Measurements from ENCODE around the gene TRIM71. TPM values are rescaled to one million over a fixed set of nuclear protein-coding genes. Genes with fewer than 3 reads are reported as not detected.

The TRIM71 gene
- polyA plus RNA-seq, 6 donors from 2014 or later = not detected

DNA sequence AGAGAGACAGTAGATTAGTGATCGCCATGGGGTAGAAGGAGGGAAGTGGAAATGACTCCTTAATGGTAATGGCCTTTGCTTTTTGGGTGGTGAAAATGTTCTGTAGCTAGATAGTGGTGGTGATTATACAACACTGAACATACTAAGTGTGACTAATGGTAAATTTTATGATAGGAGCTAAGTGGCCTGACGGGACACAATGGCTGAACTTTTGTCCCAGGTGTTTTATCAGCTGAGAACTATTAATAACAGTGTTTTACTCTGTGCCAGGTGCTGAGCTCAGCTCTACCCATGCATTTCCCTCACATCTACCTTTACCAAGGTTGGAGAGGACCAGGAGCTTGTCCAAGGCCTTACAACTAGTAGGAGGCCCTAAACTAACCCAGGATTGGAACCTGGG is 66.8 kb downstream of the TRIM71 start:
- DNase-seq = no peak
- Mint-ChIP-seq H3K27me3 (no peaks in the 10 kb centered on the region), H3K36me3 (no peaks in the 10 kb centered on the region), H3K4me3 (no peak overlapping the region), H3K4me1 (no peaks in the 10 kb centered on the region), H3K9me3 (no peaks in the 10 kb centered on the region), H3K27ac (peak overlapping the region in 1 of 6 donors; percentile 68)
- no peak for ATAC-seq (ENCODE audit: low read depth in 2 of 2)

DNA sequence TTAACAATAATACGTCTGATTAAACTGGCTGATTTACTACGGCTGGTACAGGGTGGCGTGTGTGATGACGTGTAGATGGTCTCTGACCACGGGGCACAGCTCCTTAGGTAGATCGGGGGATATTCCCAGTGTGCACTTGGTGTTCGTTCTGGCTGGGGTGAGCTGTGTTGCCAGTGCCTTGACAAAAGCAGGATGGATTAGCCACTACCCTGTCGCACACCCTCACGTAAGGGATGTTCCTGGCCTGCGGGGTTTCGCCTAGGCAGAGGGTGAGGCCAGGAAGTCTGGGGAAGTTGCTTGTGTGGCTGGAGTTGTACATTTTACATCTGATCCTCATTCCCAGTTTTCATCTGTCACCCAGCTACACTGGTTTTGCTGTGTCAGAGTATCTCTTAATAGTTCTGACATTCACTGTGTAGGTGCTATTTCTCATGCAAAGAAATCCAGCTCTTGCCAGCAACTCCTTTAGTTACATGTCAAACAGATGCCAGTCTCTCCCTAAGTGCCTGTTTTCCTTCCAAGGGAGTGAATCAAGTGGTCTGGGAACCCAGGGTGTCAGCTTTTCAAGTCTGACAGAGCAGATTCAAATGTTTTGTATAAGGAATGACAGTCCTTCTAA is 67.6 kb downstream of the TRIM71 start:
- no peaks in the 10 kb centered on the region for H3K9me3 Mint-ChIP-seq

DNA sequence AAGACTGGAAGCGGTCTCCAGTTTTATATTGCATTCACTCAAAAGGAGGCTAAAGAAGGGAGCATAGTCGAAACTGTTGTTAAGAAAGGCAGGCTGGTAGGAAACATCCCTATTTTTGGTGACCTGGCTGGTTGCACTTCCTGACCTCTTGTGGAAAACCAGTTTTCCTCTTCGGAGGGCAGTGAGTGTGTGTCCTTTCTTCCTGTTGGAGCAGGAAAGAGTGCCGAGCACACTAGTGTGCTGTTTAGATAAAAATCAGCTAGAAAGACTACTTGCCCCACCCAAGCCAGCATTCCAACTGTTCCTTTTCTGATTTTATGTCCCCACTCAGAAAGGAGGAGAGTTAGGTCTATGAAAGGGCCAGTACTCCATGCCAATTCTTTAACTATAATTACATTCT is 68.5 kb downstream of the TRIM71 start:
- Mint-ChIP-seq H3K27ac (no peak overlapping the region), H3K4me3 (no peak overlapping the region), H3K27me3 (no peaks in the 10 kb centered on the region), H3K36me3 (no peaks in the 10 kb centered on the region), H3K9me3 (no peaks in the 10 kb centered on the region), H3K4me1 (no peaks in the 10 kb centered on the region)
- no peak for DNase-seq
- ATAC-seq (ENCODE audit: low read depth in 2 of 2) = no peak

More for the DNA sequence above, 67.6 kb downstream of the TRIM71 start:
- Mint-ChIP-seq H3K4me1 (no peaks in the 10 kb centered on the region), H3K27me3 (no peaks in the 10 kb centered on the region), H3K36me3 (no peaks in the 10 kb centered on the region), H3K4me3 (no peak overlapping the region), H3K27ac (peak overlapping the region in 1 of 6 donors; percentile 28)
- no peak for DNase-seq
- no peak for ATAC-seq (ENCODE audit: low read depth in 2 of 2)

DNA sequence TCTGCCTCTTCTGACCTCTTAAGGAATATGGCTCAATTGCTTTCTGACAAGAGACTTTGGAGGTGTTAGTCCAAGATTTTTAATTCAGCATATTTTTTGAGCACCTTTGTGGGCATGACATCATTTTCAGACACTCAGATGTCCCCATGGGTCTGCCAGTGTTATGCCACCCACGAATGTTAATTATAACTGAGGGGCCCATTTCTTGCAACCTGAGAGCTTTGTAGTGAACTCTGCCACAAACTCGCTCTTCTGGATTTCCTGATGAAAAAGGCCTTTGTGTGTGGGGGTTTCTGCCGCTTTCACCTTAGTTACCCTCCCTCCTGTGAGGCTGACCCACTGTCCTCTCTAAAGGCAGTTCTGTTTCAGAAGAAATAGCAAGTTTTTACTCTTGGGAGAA is 69.1 kb downstream of the TRIM71 start:
- H3K36me3 Mint-ChIP-seq = no peaks in the 10 kb centered on the region
- H3K27me3 Mint-ChIP-seq = peaks cover 0 to under 1% (median 0%) of the 10 kb centered on the region in 3 donors
- H3K27ac Mint-ChIP-seq = no peak overlapping the region
- no peaks in the 10 kb centered on the region for H3K4me1 Mint-ChIP-seq
- no peak overlapping the region for H3K4me3 Mint-ChIP-seq
- H3K9me3 Mint-ChIP-seq = no peaks in the 10 kb centered on the region
- DNase-seq (no peak), ATAC-seq (ENCODE audit: low read depth in 2 of 2) (no peak)

DNA sequence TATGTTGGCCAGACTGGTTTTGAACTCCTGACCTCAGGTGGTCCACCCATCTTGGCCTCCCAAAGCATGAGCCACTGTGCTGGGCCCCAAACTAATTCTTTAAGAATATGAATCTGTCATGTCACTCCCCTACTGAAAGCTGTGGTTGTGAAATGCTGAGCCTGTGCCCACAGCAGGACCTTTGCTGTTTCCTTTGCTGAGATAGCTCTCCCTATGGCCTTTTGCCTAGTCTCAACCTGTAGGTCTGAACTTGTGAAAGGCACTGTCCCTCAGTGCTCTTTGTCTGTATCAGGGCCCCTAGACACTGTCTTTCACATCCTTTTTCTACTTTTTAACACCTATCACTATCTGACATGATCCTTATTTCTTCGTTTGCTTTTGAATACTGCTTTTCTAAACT is 70.9 kb downstream of the TRIM71 start:
- Mint-ChIP-seq H3K27ac (peak overlapping the region in 1 of 6 donors; percentile 57), H3K9me3 (no peaks in the 10 kb centered on the region), H3K4me1 (no peaks in the 10 kb centered on the region), H3K36me3 (no peaks in the 10 kb centered on the region), H3K4me3 (no peak overlapping the region), H3K27me3 (peaks cover 0 to 8% (median 0%) of the 10 kb centered on the region in 3 donors)
- ATAC-seq (ENCODE audit: low read depth in 2 of 2) = no peak
- no peak for DNase-seq

DNA sequence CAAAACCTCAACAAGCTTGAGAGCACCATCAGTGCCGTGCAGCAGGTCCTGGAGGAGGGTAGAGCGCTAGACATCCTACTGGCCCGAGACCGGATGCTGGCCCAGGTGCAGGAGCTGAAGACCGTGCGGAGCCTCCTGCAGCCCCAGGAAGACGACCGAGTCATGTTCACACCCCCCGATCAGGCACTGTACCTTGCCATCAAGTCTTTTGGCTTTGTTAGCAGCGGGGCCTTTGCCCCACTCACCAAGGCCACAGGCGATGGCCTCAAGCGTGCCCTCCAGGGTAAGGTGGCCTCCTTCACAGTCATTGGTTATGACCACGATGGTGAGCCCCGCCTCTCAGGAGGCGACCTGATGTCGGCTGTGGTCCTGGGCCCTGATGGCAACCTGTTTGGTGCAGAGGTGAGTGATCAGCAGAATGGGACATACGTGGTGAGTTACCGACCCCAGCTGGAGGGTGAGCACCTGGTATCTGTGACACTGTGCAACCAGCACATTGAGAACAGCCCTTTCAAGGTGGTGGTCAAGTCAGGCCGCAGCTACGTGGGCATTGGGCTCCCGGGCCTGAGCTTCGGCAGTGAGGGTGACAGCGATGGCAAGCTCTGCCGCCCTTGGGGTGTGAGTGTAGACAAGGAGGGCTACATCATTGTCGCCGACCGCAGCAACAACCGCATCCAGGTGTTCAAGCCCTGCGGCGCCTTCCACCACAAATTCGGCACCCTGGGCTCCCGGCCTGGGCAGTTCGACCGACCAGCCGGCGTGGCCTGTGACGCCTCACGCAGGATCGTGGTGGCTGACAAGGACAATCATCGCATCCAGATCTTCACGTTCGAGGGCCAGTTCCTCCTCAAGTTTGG is 72.9 kb downstream of the TRIM71 start:
- ATAC-seq (ENCODE audit: low read depth in 2 of 2) (no peak), DNase-seq (no peak)
- Mint-ChIP-seq H3K27ac (no peak overlapping the region), H3K36me3 (no peaks in the 10 kb centered on the region), H3K27me3 (peaks cover 0 to 8% (median 0%) of the 10 kb centered on the region in 3 donors), H3K9me3 (no peaks in the 10 kb centered on the region), H3K4me1 (no peaks in the 10 kb centered on the region), H3K4me3 (no peak overlapping the region)

DNA sequence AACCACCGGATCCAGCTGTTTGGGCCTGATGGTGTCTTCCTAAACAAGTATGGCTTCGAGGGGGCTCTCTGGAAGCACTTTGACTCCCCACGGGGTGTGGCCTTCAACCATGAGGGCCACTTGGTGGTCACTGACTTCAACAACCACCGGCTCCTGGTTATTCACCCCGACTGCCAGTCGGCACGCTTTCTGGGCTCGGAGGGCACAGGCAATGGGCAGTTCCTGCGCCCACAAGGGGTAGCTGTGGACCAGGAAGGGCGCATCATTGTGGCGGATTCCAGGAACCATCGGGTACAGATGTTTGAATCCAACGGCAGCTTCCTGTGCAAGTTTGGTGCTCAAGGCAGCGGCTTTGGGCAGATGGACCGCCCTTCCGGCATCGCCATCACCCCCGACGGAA is 73.6 kb downstream of the TRIM71 start:
- ATAC-seq (ENCODE audit: low read depth in 2 of 2) (no peak), DNase-seq (no peak)
- H3K4me1 Mint-ChIP-seq = no peaks in the 10 kb centered on the region
- no peak overlapping the region for H3K27ac Mint-ChIP-seq
- no peaks in the 10 kb centered on the region for H3K9me3 Mint-ChIP-seq
- H3K27me3 Mint-ChIP-seq = peaks cover 0 to 8% (median 0%) of the 10 kb centered on the region in 3 donors
- H3K4me3 Mint-ChIP-seq = no peak overlapping the region
- H3K36me3 Mint-ChIP-seq = no peaks in the 10 kb centered on the region

DNA sequence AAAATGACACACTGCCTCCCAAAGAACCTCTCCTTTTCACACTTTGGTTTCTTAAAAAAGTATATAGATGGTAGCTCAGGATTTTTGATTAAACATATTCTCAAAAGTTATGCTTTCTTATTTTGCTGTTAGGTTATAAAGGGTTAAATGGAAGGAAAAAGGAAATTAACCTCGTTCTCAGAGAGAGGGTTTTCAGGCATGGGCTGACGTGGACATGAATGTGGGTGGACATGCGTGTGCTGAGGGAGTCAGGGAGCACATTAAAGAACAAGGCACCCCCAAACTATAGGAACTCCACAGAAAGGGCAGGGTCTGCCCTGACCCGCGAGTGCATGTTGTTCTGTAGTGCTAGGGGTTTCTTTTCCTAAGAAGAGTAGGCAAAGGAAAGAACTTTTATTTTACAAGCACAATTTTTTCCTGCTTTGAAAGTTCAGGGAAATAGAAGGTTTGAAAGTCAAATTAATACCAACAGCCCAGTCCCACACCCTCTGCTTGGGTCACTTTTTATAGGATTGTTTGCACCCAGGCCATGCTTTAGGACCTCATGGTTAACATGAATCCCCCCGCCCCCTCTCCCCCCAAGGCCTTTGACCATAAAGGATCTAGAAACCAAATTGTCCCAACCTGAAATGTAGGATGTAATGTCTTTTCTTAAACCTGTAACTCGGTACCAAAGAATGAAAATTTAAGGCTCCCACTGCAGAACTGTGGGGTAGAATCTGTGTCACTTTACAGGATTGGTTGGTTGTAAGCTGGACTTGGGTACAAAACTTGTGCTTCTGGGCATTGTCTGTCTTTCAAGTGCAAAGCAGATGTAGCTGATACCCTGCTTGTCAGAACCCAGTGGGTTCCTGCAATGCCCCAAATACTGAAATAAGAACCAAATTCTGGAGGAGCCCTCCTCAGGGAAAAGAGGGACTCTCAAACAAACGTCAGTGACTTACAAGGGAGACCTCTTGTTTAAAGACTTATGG is 75.1 kb downstream of the TRIM71 start:
- Mint-ChIP-seq H3K27me3 (peaks cover 0 to 8% (median 0%) of the 10 kb centered on the region in 3 donors), H3K9me3 (no peaks in the 10 kb centered on the region), H3K27ac (no peak overlapping the region), H3K36me3 (no peaks in the 10 kb centered on the region), H3K4me3 (no peak overlapping the region), H3K4me1 (no peaks in the 10 kb centered on the region)
- ATAC-seq (ENCODE audit: low read depth in 2 of 2) = no peak
- no peak for DNase-seq

DNA sequence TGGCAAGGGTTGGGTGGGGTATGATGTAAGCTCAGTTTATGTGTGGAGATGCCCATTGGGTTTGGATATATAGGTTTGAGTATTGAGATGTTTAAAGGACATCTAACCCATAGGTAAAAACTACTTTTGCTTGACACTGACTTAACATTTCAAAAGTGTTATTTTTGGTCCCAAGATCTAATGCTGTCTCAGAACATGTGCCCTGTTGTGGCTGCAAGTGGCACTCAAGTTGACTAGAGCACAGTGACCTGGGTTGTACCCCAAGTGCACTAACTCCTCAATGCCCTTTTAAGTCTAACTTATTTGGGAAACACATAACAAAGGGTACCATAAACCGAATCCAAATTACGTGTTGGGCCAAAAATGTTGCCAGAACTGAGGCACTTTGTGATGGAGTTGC is 77.2 kb downstream of the TRIM71 start:
- Mint-ChIP-seq H3K4me3 (no peak overlapping the region), H3K36me3 (no peaks in the 10 kb centered on the region), H3K9me3 (no peaks in the 10 kb centered on the region), H3K27ac (no peak overlapping the region), H3K4me1 (no peaks in the 10 kb centered on the region), H3K27me3 (peaks cover 0 to 18% (median 0%) of the 10 kb centered on the region in 3 donors)
- DNase-seq = no peak
- ATAC-seq (ENCODE audit: low read depth in 2 of 2) = no peak

DNA sequence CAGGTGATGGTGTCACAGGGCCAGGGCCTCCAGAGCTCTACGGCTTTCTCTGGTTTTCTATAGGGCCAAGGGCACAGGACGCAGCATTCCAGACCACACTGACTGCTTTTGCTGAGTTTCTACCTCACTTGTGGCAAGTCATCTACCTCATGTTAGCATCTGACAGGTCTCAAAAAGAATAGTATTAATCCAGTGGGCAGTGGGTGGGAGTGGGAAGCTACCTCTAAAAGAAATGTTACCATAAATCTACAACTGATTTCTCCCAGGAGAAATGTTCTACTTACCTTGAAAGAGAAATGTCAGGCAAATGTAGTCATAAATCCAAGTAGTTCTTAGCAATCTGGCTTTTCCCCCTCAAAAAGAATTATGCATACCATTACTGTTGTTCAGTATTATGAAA is 77.9 kb downstream of the TRIM71 start:
- ATAC-seq (ENCODE audit: low read depth in 2 of 2) = no peak

DNA sequence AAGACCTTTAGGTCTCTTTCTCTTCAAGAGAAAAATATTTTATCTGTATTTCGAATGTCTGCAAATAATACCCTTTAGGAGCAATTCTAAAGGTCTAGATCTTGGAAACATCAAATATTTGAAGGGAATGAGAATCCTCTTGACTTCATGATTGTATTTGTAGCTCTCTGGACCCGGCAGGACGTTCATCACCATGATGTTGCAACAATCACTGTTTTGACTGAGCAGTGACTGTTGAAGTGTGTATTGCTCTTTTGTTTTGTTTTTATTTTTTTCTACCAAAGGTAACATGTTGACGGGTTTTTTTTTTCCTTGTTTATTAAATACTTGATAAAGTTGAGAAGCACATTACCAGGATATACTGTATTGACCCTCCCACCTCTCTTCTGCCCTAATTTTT is 78.3 kb downstream of the TRIM71 start:
- DNase-seq = no peak
- H3K27me3 Mint-ChIP-seq = peaks cover 4 to 18% (median 5%) of the 10 kb centered on the region in 3 donors
- ATAC-seq (ENCODE audit: low read depth in 2 of 2) = no peak
- no peaks in the 10 kb centered on the region for H3K9me3 Mint-ChIP-seq
- no peaks in the 10 kb centered on the region for H3K36me3 Mint-ChIP-seq
- no peaks in the 10 kb centered on the region for H3K4me1 Mint-ChIP-seq
- no peak overlapping the region for H3K4me3 Mint-ChIP-seq
- no peak overlapping the region for H3K27ac Mint-ChIP-seq

More for the DNA sequence above, 77.9 kb downstream of the TRIM71 start:
- no peaks in the 10 kb centered on the region for H3K36me3 Mint-ChIP-seq
- no peak overlapping the region for H3K4me3 Mint-ChIP-seq
- H3K27me3 Mint-ChIP-seq = peaks cover 0 to 18% (median under 1%) of the 10 kb centered on the region in 3 donors
- no peaks in the 10 kb centered on the region for H3K9me3 Mint-ChIP-seq
- no peak overlapping the region for H3K27ac Mint-ChIP-seq
- no peak for DNase-seq
- H3K4me1 Mint-ChIP-seq = no peaks in the 10 kb centered on the region

DNA sequence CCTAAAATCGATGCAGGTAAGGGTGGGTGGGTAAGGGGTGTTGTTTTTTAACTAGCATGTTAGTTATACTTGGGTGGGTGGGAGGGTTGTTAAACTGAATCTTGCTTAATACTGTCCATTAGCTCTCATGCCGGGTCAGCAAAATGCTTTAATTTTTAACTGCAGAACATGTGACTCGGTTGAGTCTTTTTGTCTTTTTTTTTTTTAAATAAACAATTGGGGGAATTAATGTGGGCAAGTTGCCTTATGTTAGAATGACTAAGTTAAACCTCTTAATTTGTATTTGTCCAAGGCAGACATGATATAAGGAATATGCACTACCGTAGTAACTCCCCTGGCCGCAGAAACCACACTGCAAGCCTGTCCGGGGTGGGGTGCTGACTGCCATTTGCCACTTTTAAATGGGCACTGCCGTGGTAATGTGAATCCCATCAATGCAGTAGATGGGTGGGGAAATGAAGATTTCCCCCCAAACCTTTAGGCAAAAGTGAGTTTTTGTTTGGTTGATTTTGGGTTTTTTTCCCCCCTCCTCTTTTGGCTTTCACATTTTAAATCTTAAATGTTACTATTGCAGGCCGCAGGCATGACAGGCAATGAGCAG is 79.3 kb downstream of the TRIM71 start:
- no peak for ATAC-seq (ENCODE audit: low read depth in 2 of 2)
- no peaks in the 10 kb centered on the region for H3K36me3 Mint-ChIP-seq
- H3K9me3 Mint-ChIP-seq = no peaks in the 10 kb centered on the region
- H3K4me3 Mint-ChIP-seq = no peak overlapping the region
- peaks cover 7 to 16% (median 8%) of the 10 kb centered on the region in 3 donors for H3K27me3 Mint-ChIP-seq
- no peak for DNase-seq
- peaks cover 0 to under 1% (median 0%) of the 10 kb centered on the region in 3 donors for H3K4me1 Mint-ChIP-seq
- H3K27ac Mint-ChIP-seq = no peak overlapping the region
